NT2/D1 (cell line): Measurements from ENCODE around the gene FAM83D.

Source experiments
- SUZ12 ChIP-seq: IDR thresholded peaks from 2 replicates; pipeline ENCODE4 v1.6.1; 2011; ENCODE audit not compliant: insufficient read length, insufficient read depth; ENCODE audit errors: extremely low read depth
- ZNF274 ChIP-seq: IDR thresholded peaks from 2 replicates; pipeline ENCODE4 v1.6.1; 2011; ENCODE audit warnings: mild to moderate bottlenecking, low read depth, low read length

GRCh38 chr20:38880952-38881735, 45.1 kb upstream of the FAM83D start:
- TF ChIP-seq SUZ12 (no peak), ZNF274 (no peak)
